ENCODE measurements around the gene INHA. TPM values are rescaled to one million over a fixed set of nuclear protein-coding genes. Genes with fewer than 3 reads are reported as not detected.

Gene INHA
- total RNA-seq, 1 experiment from 2014 or later: not detected

GRCh38 chr2:219565130-219566080 lies 6.7 kb upstream of the INHA start:
- intact Hi-C loops (cut with micrococcal nuclease): no loop called here
- H3K36me3 ChIP-seq (ENCODE audit: control insufficient read depth in 1 of 2, insufficient read depth in 2 of 2, low read length in 2 of 2): no peaks in the 10 kb centered on the region
- RAD21 ChIA-PET (ENCODE audit: low non-redundant PET in 1 of 2, low total read pairs in 2 of 2, uncharacterized antibody in 2 of 2, unreplicated experiment in 2 of 2): no interaction called here
- ATAC-seq (no peak), DNase-seq (ENCODE audit: low read depth, low spot score) (no peak)
- CTCF ChIA-PET: no interaction called here
- no peaks in the 10 kb centered on the region for H3K79me2 ChIP-seq (ENCODE audit: insufficient read depth, low read length)
- TF ChIP-seq, protein P1, sequence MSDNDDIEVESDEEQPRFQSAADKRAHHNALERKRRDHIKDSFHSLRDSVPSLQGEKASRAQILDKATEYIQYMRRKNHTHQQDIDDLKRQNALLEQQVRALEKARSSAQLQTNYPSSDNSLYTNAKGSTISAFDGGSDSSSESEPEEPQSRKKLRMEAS (IDR thresholded peaks at IDR 0.05): no peak
- no peak for TF ChIP-seq RAD21 (IDR thresholded peaks at IDR 0.05; ENCODE audit: low read depth)
- no peak for TF ChIP-seq REST (IDR thresholded peaks at IDR 0.05; ENCODE audit: low read depth)
- TF ChIP-seq, protein P2, sequence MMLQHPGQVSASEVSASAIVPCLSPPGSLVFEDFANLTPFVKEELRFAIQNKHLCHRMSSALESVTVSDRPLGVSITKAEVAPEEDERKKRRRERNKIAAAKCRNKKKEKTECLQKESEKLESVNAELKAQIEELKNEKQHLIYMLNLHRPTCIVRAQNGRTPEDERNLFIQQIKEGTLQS (IDR thresholded peaks at IDR 0.05): no peak
- no peak for TF ChIP-seq SP1 (IDR thresholded peaks at IDR 0.05; ENCODE audit: low read depth)
- TF ChIP-seq FOSL1 (IDR thresholded peaks at IDR 0.05; ENCODE audit: low read depth): no peak
- no peak for TF ChIP-seq JUND (IDR thresholded peaks at IDR 0.05)
- no peak for TF ChIP-seq ELF1 (IDR thresholded peaks at IDR 0.05; ENCODE audit: borderline replicate concordance, low read depth)
- TF ChIP-seq ZNF274 (IDR thresholded peaks at IDR 0.05; ENCODE audit: low read depth, low read length): no peak
- no peak for TF ChIP-seq ZFX (IDR thresholded peaks at IDR 0.05)
- no peak for TF ChIP-seq EGR1 (IDR thresholded peaks at IDR 0.05; ENCODE audit: low read depth)
- TF ChIP-seq EZH2phosphoT487 (IDR thresholded peaks at IDR 0.05; ENCODE audit: borderline replicate concordance): no peak
- TF ChIP-seq SRF (IDR thresholded peaks at IDR 0.05; ENCODE audit: low read depth): no peak
- TF ChIP-seq CBX3 (IDR thresholded peaks at IDR 0.05; ENCODE audit: low read depth): no peak
- no peak overlapping the region for H2AFZ ChIP-seq (ENCODE audit: low read depth, low read length, poor library complexity, severe bottlenecking)
- H3K9me3 ChIP-seq (ENCODE audit: control insufficient read depth in 1 of 2, insufficient read depth in 1 of 2, low read depth in 1 of 2, low read length in 2 of 2): no peaks in the 10 kb centered on the region
- H3K4me2 ChIP-seq (ENCODE audit: low read length): no peak overlapping the region
- H3K27ac ChIP-seq (ENCODE audit: low read depth, low read length): no peak overlapping the region
- no peaks in the 10 kb centered on the region for H3K9me2 ChIP-seq (ENCODE audit: insufficient read depth)
- no peaks in the 10 kb centered on the region for H3K4me1 ChIP-seq (ENCODE audit: control insufficient read depth in 1 of 2, insufficient read depth in 2 of 2, low read length in 2 of 2)
- no peak overlapping the region for H3K4me3 ChIP-seq (replicated peaks in 1 of 2; ENCODE audit: low read depth in 1 of 2, low read length in 2 of 2)
- POLR2A ChIA-PET: no interaction called here
- H3K9ac ChIP-seq (ENCODE audit: low read length): no peak overlapping the region
- no peaks in the 10 kb centered on the region for H4K20me1 ChIP-seq (ENCODE audit: insufficient read depth)
- no TSS peak for BruUV-seq (replicated peaks)
- no peaks in the 10 kb centered on the region for H3K27me3 ChIP-seq (ENCODE audit: insufficient read depth, low read length)

Data from HCT116 (cell line).